GM10847 (cell line): Measurements from ENCODE around the gene DDA1.

ENCODE experiments used
- POLR2A ChIP-seq: IDR thresholded peaks from 2 replicates; pipeline ENCODE4 v1.6.1; 2011; ENCODE audit not compliant: insufficient read length; ENCODE audit errors: extremely low read depth

Gene DDA1

DNA sequence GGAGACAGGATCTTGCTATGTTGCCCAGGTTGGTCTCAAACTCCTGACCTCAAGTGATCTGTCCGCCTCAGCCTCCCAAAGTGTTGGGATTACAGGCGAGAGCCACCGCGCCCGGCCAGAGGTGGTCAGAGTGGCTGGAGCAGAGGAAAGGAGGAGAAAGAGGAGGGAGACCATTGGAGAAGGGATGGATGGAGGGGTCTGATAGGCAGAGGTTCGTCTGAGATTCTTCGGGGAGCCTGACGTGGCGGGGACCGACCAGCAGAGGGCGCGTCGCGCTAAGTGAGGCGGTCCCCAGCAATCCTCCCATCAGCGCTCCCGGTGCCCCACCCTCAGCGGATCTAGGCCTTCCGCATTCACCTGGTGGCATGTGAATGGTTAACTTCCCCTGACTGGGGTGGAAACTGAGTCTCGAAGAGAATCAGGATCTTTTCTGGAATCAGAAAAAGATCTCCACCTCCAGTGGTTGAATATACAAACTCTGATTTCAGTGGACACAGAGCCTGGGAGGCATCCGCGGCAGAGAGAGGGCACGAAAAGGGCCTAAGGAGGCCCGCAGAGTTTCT lies 36.8 kb downstream of the DDA1 start:
- no peak for TF ChIP-seq POLR2A

GRCh38 chr19:17347361-17347760 lies 38.0 kb downstream of the DDA1 start:
- TF ChIP-seq POLR2A = no peak

- TF ChIP-seq POLR2A = no peak
Observed at GRCh38 chr19:17347877-17348276, 38.5 kb downstream of the DDA1 start.

DNA sequence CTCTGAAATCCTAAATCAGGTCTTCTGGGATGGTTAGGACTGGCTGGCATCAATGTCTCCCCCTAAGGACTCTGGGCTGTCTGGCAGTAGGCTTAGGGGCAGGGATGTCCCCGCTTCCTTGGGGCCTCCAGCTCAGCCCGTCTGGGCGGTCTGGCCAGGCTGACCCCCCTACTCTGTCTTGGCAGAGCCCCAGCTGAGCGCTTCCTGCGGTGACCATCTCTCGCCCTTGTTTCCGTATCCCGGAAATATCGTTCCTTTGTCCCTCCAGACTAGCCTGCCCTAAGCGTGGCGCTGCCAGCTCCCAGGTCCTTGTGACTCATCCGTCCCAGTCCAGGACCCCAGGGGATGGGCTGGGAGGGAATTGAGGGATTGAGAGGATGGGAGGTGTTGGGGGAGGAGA lies 39.3 kb downstream of the DDA1 start:
- TF ChIP-seq POLR2A = no peak

- TF ChIP-seq POLR2A = no peak
Observed at GRCh38 chr19:17351815-17352435, 42.6 kb downstream of the DDA1 start.

GRCh38 chr19:17352608-17353280 lies 43.4 kb downstream of the DDA1 start:
- TF ChIP-seq POLR2A = no peak

DNA sequence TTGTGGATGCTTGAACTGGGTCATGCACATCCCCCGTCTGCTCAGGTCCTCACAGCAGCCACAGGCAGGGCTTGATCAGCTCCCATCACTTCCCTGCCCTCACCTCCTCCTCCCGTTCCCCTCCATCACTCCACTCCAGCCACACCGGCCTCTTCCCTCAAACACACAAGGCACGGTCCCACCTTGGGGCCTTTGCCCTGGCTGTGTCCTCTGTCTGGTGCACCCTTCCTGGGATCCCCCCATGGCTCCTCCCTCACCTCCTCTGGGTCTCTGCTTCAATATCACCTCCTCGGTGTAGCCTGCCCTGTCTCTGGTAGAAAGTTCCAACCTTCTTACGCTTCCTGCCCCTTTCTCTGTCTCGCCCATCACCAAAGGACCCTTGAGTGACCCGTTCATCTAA lies 44.0 kb downstream of the DDA1 start:
- TF ChIP-seq POLR2A = no peak

GRCh38 chr19:17357078-17357666 lies 47.8 kb downstream of the DDA1 start:
- TF ChIP-seq POLR2A = no peak

DNA sequence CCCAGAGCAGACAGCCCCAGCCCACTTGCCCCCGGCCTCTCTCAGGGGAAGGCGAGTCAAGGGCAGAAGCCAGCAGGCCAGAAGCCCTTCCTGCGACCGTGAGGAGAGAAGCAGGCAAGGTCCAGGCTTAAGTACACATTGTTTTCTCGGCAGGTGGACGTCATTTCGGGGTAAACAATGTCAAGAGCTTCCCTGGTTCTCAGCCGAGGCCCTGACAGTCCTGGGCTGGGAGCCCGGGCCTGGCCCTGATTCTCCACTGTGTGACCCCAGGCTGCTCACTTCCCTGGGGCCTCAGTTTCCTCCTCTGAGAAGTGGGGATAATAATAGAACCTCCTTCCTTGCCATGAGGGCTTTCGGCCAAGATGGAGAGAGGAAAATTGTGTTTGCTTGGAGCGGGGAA lies 48.4 kb downstream of the DDA1 start:
- no peak for TF ChIP-seq POLR2A

- TF ChIP-seq POLR2A = no peak
Observed at GRCh38 chr19:17358395-17358794, 49.0 kb downstream of the DDA1 start.

GRCh38 chr19:17359905-17360800 lies 50.8 kb downstream of the DDA1 start:
- TF ChIP-seq POLR2A = no peak

- TF ChIP-seq POLR2A = no peak
Observed at GRCh38 chr19:17365361-17365760, 56.0 kb downstream of the DDA1 start.

DNA sequence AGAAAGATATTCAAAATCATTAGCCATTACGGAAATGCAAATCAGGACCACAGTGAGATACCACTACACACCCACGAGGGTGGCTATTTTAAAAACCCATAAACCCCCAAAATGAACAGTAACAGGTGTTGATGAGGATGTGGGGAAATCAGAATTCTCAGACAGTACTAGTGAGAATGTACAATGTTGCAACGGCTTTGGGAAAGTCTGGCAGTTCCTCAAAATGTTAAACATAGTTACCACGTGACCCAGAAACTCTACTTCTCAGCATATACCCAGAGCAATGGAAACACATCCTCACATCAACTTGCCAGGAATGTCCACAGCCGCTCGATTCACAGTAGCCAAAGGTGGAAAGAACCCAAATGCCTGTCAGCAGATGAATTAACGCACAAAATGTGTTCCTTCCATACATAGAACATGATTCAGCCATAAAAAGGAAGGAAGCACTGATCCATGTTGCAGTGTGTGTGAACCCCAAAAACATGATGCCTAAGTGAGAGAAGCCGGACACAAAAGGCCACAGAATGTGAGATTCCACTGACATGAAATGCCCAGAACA lies 60.7 kb downstream of the DDA1 start:
- no peak for TF ChIP-seq POLR2A
